PC-9 (cell line): Measurements from ENCODE around the gene TRAF2. TPM values are rescaled to one million over a fixed set of nuclear protein-coding genes. Genes with fewer than 3 reads are reported as not detected.
A peak's percentile ranks its signal among the peaks of the same experiment; 100 is the strongest.
"Not testable (repeated sequence)": the region's sequence is repeated elsewhere in the genome, so short reads cannot be mapped to it uniquely, and the experiment has no call there.

ENCODE experiments used
- BruUV-seq: library from RNA; stranded (reverse); fragments of 400-500 nt; replicated peaks from 2 replicates; lab custom pipeline; 2021; lab: Mats Ljungman, UMichigan
- CTCF ChIA-PET: fragments of 300-600 bp; sonication (Branson Sonifier 250); formaldehyde crosslinking; loops from one replicate; lab custom pipeline; 2022; ENCODE audit warnings: antibody characterized with exemption; lab: Charles Lee
- POLR2A ChIA-PET: fragments of 300-600 bp; sonication (Branson Sonifier 250); formaldehyde crosslinking; loops from one replicate; lab custom pipeline; 2022; ENCODE audit warnings: antibody characterized with exemption; ENCODE audit not compliant: unreplicated experiment; lab: Charles Lee
- DNase-seq, 2 experiments: peaks; one replicate each; pipeline versions ENCODE4 v3.0.0 to v3.0.0-alpha.2; 2015 to 2022; ENCODE audit warnings: mixed read lengths in 1 of 2
- H2AFZ ChIP-seq: fragments of 200-600 bp; sonication (generic); 2 replicates; pipeline ENCODE4 v1.8.1; 2017; ENCODE audit warnings: antibody characterized with exemption
- H3F3A ChIP-seq: fragments of 200-600 bp; sonication (generic); 2 replicates; pipeline ENCODE4 v1.8.1; 2017; ENCODE audit warnings: antibody characterized with exemption, mild to moderate bottlenecking, low read depth; ENCODE audit not compliant: insufficient read depth
- H3K27ac ChIP-seq: fragments of 200-600 bp; sonication (generic); 2 replicates; pipeline ENCODE4 v1.6.1; 2016; ENCODE audit warnings: mixed run types
- H3K27me3 ChIP-seq: fragments of 200-600 bp; sonication (generic); 2 replicates; pipeline ENCODE4 v1.6.1; 2016; ENCODE audit warnings: low read depth, mixed run types; ENCODE audit not compliant: insufficient read depth
- H3K36me3 ChIP-seq: fragments of 200-600 bp; sonication (generic); 2 replicates; pipeline ENCODE4 v1.6.1; 2016; ENCODE audit warnings: low read depth, mixed run types
- H3K4me1 ChIP-seq: fragments of 200-600 bp; sonication (generic); replicated peaks from 2 replicates; pipeline ENCODE4 v1.6.1; 2016; ENCODE audit warnings: mixed run types; ENCODE audit not compliant: insufficient read depth
- H3K4me2 ChIP-seq: fragments of 200-600 bp; sonication (generic); 2 replicates; pipeline ENCODE4 v1.6.1; 2017; ENCODE audit warnings: mixed run types
- H3K4me3 ChIP-seq: fragments of 200-600 bp; sonication (generic); 2 replicates; pipeline ENCODE4 v1.6.1; 2016; ENCODE audit warnings: mixed run types
- H3K79me2 ChIP-seq: fragments of 200-600 bp; sonication (generic); 2 replicates; pipeline ENCODE4 v1.6.1; 2017; ENCODE audit warnings: low read depth, mixed run types
- H3K9me2 ChIP-seq: fragments of 200-600 bp; sonication (generic); 2 replicates; pipeline ENCODE4 v1.8.1; 2017; ENCODE audit warnings: mild to moderate bottlenecking; ENCODE audit not compliant: insufficient read depth
- H3K9me3 ChIP-seq: fragments of 200-600 bp; sonication (generic); 2 replicates; pipeline ENCODE4 v1.8.1; 2016; ENCODE audit warnings: low read depth; ENCODE audit not compliant: insufficient read depth
- H4K20me1 ChIP-seq: fragments of 200-600 bp; sonication (generic); 2 replicates; pipeline ENCODE4 v1.8.1; 2017; ENCODE audit not compliant: insufficient read depth
- CTCF ChIP-seq: fragments of 200-600 bp; sonication (generic); conservative IDR thresholded peaks from 2 replicates; pipeline ENCODE4 v1.6.1; 2017; ENCODE audit warnings: mixed run types, antibody characterized with exemption, mild to moderate bottlenecking, moderate library complexity
- EZH2 ChIP-seq: fragments of 200-600 bp; sonication (generic); IDR thresholded peaks from 2 replicates; pipeline ENCODE4 v1.8.0; 2017; ENCODE audit warnings: antibody characterized with exemption, low read depth
- intact Hi-C: fragments of 100-400 bp; cut with micrococcal nuclease; formaldehyde crosslinking; loops from one replicate; pipeline ENCODE4 v1.10.0; 2022; ENCODE audit not compliant: unreplicated experiment
- total RNA-seq: library from RNA; stranded (reverse); gene quantifications from 2 replicates; pipeline ENCODE4 v1.2.3, GENCODE V29; 2021

TRAF2 gene
- total RNA-seq, 1 experiment from 2014 or later: 42.7 TPM

GRCh38 chr9:136863623-136864273 lies 22.6 kb upstream of the TRAF2 start:
- Histone ChIP-seq H3F3A (peaks cover 15% of the 10 kb centered on the region; the same call in 1 of the 2 replicates), H3K9me3 (no peaks in the 10 kb centered on the region), H3K4me1 (peaks cover 16% of the 10 kb centered on the region), H2AFZ (no peak overlapping the region), H3K79me2 (peaks cover 41% of the 10 kb centered on the region), H4K20me1 (peaks cover 17% of the 10 kb centered on the region), H3K4me2 (peak overlapping the region; percentile 97; the same call in 1 of the 2 replicates), H3K9me2 (no peaks in the 10 kb centered on the region), H3K36me3 (0 out of 2 replicates have a peak, but pooled peaks cover 8% of the 10 kb centered on the region), H3K4me3 (no peak overlapping the region), H3K27me3 (no peaks in the 10 kb centered on the region), H3K27ac (no peak overlapping the region)
- BruUV-seq: no TSS peak
- no peak for DNase-seq
- TF ChIP-seq CTCF (no peak), EZH2 (no peak)
- ChIA-PET POLR2A (no interaction called here), CTCF (no interaction called here)
- intact Hi-C loops: no loop called here

- Histone ChIP-seq H3K9me2 (no peaks in the 10 kb centered on the region), H3K9me3 (peaks cover 3% of the 10 kb centered on the region; the same call in 1 of the 2 replicates), H3K79me2 (peaks cover 41% of the 10 kb centered on the region), H2AFZ (no peak overlapping the region), H3K4me1 (peaks cover 16% of the 10 kb centered on the region), H3K4me2 (peak overlapping the region; percentile 97), H4K20me1 (peaks cover 13% of the 10 kb centered on the region), H3K4me3 (peak overlapping the region; percentile 98), H3K27me3 (no peaks in the 10 kb centered on the region), H3K27ac (peak overlapping the region; percentile 47; the same call in 1 of the 2 replicates), H3F3A (peaks cover 21% of the 10 kb centered on the region; the same call in 1 of the 2 replicates), H3K36me3 (0 out of 2 replicates have a peak, but pooled peaks cover 8% of the 10 kb centered on the region)
- no TSS peak for BruUV-seq
- CTCF ChIA-PET: interaction anchor here (0.6 kb wide), 2 partner anchors 45 to 82 kb away, joined by 3 to 5 read pairs; no protein-coding TSS in a partner anchor
- POLR2A ChIA-PET: interaction anchor here (0.7 kb wide), 1 partner anchor 11 kb away, joined by 7 read pairs; no protein-coding TSS in a partner anchor
- TF ChIP-seq EZH2: no peak
- no peak for TF ChIP-seq CTCF
- intact Hi-C loops: loop anchor here (5.0 kb wide), 1 partner anchor 37 kb away; no protein-coding TSS in a partner anchor
- DNase-seq: no peak
These were observed 21.1 kb upstream of the TRAF2 start for GRCh38 chr9:136865041-136865767.

GRCh38 chr9:136865768-136866103 lies 20.6 kb upstream of the TRAF2 start:
- ChIA-PET POLR2A (interaction anchor here (0.7 to 0.8 kb wide), 2 partner anchors 17 to 21 kb away, joined by 5 to 17 read pairs; partner anchors contain the start of gene TRAF2), CTCF (interaction anchor here (0.6 kb wide), 1 partner anchor 45 kb away, joined by 5 read pairs; no protein-coding TSS in a partner anchor)
- Histone ChIP-seq H3K4me2 (peak overlapping the region; percentile 97), H3K79me2 (peaks cover 41% of the 10 kb centered on the region), H3K4me1 (peaks cover 16% of the 10 kb centered on the region), H4K20me1 (peaks cover 11% of the 10 kb centered on the region; the same call in 1 of the 2 replicates), H3F3A (peaks cover 21% of the 10 kb centered on the region; the same call in 1 of the 2 replicates), H3K9me3 (peaks cover 3% of the 10 kb centered on the region; the same call in 1 of the 2 replicates), H3K27ac (peak overlapping the region; percentile 54; the same call in 1 of the 2 replicates), H3K36me3 (0 out of 2 replicates have a peak, but pooled peaks cover 8% of the 10 kb centered on the region), H2AFZ (peak overlapping the region; percentile 68; the same call in 1 of the 2 replicates), H3K27me3 (no peaks in the 10 kb centered on the region), H3K9me2 (no peaks in the 10 kb centered on the region), H3K4me3 (peak overlapping the region; percentile 98)
- intact Hi-C loops: loop anchor here (1.0 to 5.0 kb wide), 2 partner anchors 17 to 37 kb away; no protein-coding TSS in a partner anchor
- TF ChIP-seq EZH2: no peak
- TF ChIP-seq CTCF: no peak
- no TSS peak for BruUV-seq
- DNase-seq: no peak

GRCh38 chr9:136866898-136867421 lies 19.4 kb upstream of the TRAF2 start:
- H3K79me2 ChIP-seq: peaks cover 41% of the 10 kb centered on the region
- H4K20me1 ChIP-seq: peaks cover 11% of the 10 kb centered on the region; the same call in 1 of the 2 replicates
- peak overlapping the region; percentile 34; the same call in 1 of the 2 replicates for H3K27ac ChIP-seq
- peak overlapping the region; percentile 98 for H3K4me3 ChIP-seq
- peaks cover 17% of the 10 kb centered on the region; the same call in 1 of the 2 replicates for H3F3A ChIP-seq
- 0 out of 2 replicates have a peak overlapping the region, but pooled peaks have one; percentile 68 for H2AFZ ChIP-seq
- H3K36me3 ChIP-seq, POLR2A ChIA-PET, H3K27me3 ChIP-seq, H3K9me2 ChIP-seq, CTCF ChIA-PET, DNase-seq: not testable (repeated sequence)
- H3K9me3 ChIP-seq: peaks cover 11% of the 10 kb centered on the region
- peaks cover 16% of the 10 kb centered on the region for H3K4me1 ChIP-seq
- BruUV-seq: TSS peak; percentile 70
- intact Hi-C loops: loop anchor here (1.0 to 5.0 kb wide), 2 partner anchors 15 to 35 kb away; no protein-coding TSS in a partner anchor
- peak overlapping the region; percentile 97 for H3K4me2 ChIP-seq
